ENCODE data around the gene ANAPC15.

The ANAPC15 gene

DNA sequence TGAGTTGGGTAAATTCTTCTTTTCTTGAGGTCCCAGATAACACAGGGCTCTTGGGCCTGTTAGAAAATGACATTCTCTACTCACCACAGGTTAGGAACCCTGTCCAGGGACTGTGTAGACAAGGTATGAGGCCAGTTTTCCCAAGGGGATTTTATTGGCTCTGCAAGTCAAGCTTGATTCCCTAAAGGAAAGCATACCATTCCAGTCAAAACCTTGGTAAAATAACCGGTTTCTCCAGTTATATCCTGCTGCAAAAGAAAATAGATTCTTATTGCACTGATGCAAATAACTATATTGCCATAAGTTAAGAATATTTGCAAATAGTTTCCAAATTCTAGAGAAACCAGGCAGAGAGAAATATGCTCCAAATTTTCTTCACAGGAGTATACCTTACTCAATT lies 13.5 kb upstream of the ANAPC15 start:
- no peak overlapping the region for H3K4me3 ChIP-seq (ENCODE audit: control insufficient read depth, low read depth, low read length)

GRCh38 chr11:72124046-72124445 lies 11.6 kb upstream of the ANAPC15 start:
- no peak for DNase-seq (ENCODE audit: low read depth)
- no peak overlapping the region for H3K4me3 ChIP-seq (ENCODE audit: control insufficient read depth, low read depth, low read length)
- TF ChIP-seq CTCF (IDR thresholded peaks at IDR 0.05; ENCODE audit: control insufficient read depth, insufficient read depth, low read depth, low read length, missing control alignments): no peak

More for the DNA sequence above, 13.5 kb upstream of the ANAPC15 start:
- DNase-seq (ENCODE audit: low read depth): no peak
- no peak for TF ChIP-seq CTCF (IDR thresholded peaks at IDR 0.05; ENCODE audit: control insufficient read depth, insufficient read depth, low read depth, low read length, missing control alignments)

GRCh38 chr11:72123117-72123653 lies 10.7 kb upstream of the ANAPC15 start:
- TF ChIP-seq CTCF (IDR thresholded peaks at IDR 0.05; ENCODE audit: control insufficient read depth, insufficient read depth, low read depth, low read length, missing control alignments): no peak
- H3K4me3 ChIP-seq (ENCODE audit: control insufficient read depth, low read depth, low read length): no peak overlapping the region
- DNase-seq (ENCODE audit: low read depth): no peak

DNA sequence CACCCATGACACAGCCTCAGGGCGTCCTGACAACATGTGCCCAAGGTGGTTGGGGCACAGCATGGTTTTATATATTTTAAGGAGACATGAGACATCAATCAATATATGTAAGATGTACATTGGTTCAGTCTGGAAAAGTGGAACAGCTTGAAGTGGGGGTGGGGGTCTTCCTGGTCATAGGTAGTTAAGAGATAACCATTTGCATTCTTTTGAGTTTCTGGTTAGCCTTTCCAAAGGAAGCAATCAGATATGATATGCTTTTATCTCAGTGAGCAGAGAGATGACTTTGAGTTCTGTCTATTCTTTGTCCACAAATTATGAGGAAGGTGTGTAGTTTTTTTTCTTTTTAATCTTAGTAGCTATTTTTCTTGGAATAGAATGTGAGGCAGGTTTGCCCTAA lies 10.1 kb upstream of the ANAPC15 start:
- no peak overlapping the region for H3K4me3 ChIP-seq (ENCODE audit: control insufficient read depth, low read depth, low read length)
- TF ChIP-seq CTCF (IDR thresholded peaks at IDR 0.05; ENCODE audit: control insufficient read depth, insufficient read depth, low read depth, low read length, missing control alignments): no peak
- DNase-seq (ENCODE audit: low read depth): no peak

GRCh38 chr11:72120930-72121329 lies 8.4 kb upstream of the ANAPC15 start:
- DNase-seq (ENCODE audit: low read depth): no peak
- no peak for TF ChIP-seq CTCF (IDR thresholded peaks at IDR 0.05; ENCODE audit: control insufficient read depth, insufficient read depth, low read depth, low read length, missing control alignments)
- no peak overlapping the region for H3K4me3 ChIP-seq (ENCODE audit: control insufficient read depth, low read depth, low read length)

GRCh38 chr11:72119198-72119597 lies 6.7 kb upstream of the ANAPC15 start:
- DNase-seq (ENCODE audit: low read depth): no peak
- H3K4me3 ChIP-seq (ENCODE audit: control insufficient read depth, low read depth, low read length): no peak overlapping the region
- TF ChIP-seq CTCF (IDR thresholded peaks at IDR 0.05; ENCODE audit: control insufficient read depth, insufficient read depth, low read depth, low read length, missing control alignments): no peak
